PC-9 (cell line): ENCODE data around the gene NMNAT3.

ENCODE experiments used
- CTCF ChIP-seq: fragments of 200-600 bp; sonication (generic); conservative IDR thresholded peaks from 2 replicates; pipeline ENCODE4 v1.6.1; 2017; ENCODE audit warnings: mixed run types, antibody characterized with exemption, mild to moderate bottlenecking, moderate library complexity
- EZH2 ChIP-seq: fragments of 200-600 bp; sonication (generic); IDR thresholded peaks from 2 replicates; pipeline ENCODE4 v1.8.0; 2017; ENCODE audit warnings: antibody characterized with exemption, low read depth

- no peak for TF ChIP-seq CTCF
- TF ChIP-seq EZH2: no peak
Observed at GRCh38 chr3:139652561-139652960, 25.2 kb downstream of the NMNAT3 start.
